HG03457 (cell line): ENCODE measurements around the gene NUDCD3.
"Not testable (repeated sequence)": the region's sequence is repeated elsewhere in the genome, so short reads cannot be mapped to it uniquely, and the experiment has no call there.

Experiments used
- ATAC-seq: cut with Tn5 transposase; IDR thresholded peaks from one replicate; pipeline ENCODE4 v1.9.1; 2021; ENCODE audit warnings: moderate number of reproducible peaks; ENCODE audit not compliant: unreplicated experiment

Gene NUDCD3

DNA sequence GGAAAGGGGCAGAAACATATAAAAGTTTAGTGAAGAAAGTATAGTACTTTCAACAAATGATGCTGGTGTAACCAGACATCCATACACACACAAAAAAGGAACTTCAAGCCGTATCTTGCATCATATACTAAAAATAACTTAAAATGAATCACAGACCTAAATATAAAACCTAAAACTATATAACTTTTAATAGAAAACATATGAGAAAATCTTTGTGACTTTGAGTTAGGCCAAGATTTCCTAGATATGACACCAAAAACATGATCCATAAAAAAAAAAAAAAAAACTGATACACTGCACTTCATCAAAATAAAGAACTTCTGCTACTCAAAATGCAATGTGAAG lies 40.9 kb downstream of the NUDCD3 start:
- ATAC-seq: no peak

DNA sequence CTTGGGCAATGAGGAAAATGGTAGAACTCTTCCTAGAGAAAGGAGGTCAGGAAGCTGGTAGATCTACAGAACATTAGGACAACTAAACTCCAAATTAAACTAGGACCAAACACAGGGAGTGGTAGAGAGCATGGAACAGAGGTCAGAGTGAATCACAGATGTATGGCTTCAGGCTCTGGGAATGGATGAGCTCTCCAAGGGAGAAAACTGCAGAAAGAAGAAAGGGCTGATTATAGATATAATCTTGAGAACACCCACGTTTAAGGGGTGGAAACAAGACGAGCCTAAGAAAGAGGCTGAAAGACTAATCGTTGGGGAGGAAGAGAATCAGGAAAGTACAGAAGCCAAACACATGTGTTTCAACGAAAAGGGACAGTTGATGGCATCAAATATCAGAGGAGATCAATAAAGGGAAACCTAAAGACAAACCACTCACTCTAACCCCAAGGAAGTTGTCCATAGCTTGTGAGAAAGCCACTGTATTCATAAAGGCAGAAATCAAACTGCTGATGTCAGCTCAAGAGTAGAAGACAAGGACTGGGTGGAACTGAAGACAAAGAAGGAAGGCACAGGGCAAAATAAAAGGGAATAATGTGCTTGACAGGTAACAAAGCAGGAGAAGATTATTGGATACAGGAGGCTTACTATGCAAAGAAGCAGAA lies 41.4 kb downstream of the NUDCD3 start:
- no peak for ATAC-seq

DNA sequence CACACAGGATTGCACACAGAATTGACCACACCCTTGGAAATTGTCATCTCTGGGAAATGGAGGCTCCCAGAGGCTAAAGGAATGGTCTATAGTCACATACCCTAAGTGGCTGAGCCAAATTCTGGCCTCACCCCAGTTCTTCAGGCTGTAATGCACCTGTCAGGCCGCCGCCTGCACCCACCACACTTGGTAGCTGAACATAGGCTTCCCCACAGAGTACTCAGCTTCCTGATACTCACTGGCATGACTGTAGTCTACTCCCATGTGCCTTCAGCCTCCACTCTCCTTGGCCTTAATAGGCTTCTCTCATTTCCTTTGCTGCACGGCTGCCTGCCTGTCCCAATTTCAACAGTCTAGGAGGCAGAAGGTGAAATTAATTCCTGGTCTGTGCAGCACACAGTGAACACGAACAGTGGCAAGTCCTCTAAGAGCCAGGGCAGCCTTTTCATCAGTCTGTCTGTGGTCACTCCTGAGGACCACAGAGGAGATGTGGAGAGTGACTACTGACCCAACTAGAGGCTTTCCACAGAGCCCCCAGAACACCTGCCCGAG lies 42.5 kb downstream of the NUDCD3 start:
- ATAC-seq: no peak

DNA sequence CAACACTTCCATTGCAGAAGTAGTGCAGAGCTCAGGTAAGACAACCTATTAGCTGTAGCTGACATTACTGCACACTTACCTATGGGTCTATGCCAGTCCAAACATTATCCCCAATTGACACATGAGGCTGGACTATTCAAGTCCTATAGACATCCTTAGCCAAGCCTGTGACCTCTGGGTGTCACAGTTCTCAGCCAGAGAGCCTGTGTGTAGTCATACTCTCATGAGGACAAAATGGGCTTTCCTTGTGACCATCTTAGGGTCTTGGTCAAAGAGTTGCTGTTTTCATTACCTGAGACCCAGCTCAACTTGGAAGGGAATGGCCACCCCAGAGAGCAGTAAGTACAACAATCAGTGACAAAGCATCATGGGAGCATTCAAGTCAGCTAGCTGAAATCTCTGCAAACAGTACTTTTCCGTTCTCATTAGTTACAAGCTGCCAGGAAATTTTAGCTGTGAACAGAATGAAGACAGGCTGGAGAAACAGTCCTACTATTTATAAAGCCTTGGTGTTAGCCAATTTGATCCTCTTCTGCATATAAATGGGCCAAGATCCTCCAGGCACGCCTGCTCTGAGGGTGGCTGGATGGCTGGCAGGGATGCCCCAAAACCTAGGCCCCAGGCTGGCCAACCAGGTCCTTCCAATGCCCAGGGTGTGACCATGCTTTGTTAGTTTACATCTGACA lies 44.3 kb downstream of the NUDCD3 start:
- ATAC-seq: no peak

DNA sequence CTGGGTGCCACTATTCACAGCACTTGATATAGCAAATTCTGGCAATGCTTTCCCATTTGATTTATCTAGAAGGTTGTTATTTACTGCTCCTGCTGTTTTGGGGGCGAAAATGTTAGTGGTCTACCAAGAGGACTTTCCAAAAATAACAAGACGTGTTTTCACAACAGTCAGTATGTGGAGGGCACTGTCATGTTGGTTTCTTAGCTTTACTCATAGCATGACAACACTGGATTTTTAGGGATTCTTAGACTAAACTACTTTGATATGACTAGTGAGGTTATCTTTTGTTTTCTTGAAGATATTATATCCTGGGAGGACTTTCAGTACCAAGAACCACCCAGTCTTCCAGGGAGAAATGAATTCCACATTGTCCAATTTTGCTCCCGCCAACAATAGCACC lies 49.4 kb downstream of the NUDCD3 start:
- no peak for ATAC-seq

DNA sequence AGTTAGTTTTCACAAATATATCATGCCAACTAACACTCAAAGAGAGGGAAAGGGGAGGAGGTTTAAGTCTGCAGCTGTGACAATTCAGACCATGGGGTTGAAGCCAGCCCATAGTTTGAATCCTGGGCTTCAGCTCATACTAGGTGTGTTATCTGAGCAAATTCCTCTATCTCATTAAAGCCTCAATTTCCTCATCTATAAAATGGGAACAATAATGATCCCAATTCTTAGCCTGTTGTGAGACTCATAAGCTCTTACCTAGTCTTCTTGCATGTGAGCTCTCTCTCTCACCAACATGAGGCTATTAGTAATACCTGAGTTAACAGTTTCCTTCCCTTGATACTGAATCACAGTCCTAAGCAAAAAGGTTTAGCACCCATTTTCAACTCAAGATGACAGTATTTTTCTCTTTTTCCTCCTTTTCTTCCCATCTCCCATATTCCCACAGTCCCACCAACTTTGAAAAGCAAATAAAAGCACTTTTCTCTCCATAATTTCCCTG lies 49.8 kb downstream of the NUDCD3 start:
- no peak for ATAC-seq

DNA sequence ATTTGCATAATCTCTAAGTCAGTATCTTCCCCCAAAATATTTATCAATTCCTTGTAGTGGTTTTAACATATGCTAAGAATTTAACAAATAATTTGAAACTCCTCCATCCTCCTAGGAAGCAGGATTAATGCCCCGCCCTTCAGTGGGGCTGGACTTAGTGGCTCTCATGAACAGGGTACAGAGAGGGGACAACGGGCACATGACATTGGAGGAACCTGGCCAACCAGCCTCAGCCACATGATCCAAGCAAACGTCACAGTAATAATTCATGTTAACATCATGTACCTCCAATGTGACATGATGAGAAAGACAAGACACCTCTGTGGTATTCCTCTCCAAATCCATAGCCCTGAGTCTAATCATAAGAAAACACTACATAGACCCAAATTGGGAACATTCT lies 50.5 kb downstream of the NUDCD3 start:
- ATAC-seq: no peak

DNA sequence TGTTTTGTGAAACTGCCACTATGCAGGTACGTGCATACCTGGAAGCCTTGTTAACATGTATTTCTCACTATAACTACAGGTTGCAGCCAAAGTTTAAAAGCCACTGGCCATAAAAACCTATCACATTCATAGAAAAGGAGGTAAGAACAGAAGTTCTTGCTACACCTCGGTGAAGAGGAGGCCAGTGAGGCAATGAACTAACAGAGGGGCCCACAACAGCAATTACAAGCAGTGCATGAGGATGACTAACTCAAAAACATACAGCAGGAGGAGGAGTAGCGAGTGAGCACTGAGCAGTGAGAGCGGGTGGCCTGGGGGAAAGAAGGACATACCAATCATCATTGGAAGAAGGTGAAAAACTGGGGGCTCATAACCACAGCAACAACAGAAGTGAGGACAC lies 51.6 kb downstream of the NUDCD3 start:
- ATAC-seq: no peak

DNA sequence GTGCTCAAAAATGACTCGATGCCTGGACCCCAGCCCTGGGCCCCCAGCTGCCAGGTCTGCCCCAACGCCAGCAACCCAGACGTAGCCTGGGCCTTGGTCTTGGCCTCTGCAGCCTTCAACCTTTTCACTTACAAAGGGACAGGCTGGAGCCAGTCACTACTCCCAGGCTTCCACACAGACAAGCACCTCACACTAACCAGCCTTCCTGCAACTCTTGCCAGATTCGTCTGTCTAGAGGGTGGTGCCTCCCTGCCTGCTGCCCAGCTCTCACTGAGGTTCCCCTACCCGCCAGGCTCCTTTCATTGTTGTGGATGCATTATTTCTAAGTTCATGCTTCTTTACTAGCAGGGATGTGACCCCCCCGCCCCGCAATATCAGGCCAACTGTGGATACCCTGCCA lies 56.3 kb downstream of the NUDCD3 start:
- no peak for ATAC-seq

DNA sequence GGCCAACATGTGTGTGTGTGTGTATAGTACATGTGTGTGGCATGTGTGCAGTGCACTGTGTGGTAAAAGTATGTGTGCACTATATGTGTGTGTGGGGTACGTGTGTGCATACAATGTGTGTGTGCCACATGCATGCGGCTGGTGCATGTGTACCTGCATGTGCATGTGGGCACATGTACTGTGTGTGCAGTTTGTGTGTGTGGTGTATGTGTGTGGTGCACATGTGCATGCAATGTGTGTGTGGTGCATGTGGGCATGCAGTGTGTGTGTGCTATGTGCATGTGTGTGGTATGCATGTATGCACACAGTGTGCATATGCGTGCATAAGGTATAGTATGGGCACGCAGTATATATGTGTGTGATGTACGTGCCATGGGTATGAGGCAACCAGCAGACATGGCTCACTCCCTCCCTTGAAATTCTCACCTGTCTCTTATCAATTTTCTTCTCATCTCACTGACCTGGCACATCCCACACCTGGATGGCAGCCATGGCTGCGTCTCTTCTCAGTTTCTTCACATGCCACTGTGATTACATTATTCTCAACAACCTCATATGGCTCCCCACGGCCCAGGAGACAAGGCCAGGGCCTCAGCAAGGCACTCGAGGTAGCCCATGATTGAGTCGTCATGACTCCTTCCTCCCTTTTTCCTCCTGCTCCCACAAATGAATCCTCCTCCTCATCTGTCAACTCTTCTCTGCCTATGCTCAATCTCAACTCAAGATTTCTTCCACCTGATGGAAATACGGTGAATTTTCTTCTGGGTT lies 57.0 kb downstream of the NUDCD3 start:
- ATAC-seq: no peak

DNA sequence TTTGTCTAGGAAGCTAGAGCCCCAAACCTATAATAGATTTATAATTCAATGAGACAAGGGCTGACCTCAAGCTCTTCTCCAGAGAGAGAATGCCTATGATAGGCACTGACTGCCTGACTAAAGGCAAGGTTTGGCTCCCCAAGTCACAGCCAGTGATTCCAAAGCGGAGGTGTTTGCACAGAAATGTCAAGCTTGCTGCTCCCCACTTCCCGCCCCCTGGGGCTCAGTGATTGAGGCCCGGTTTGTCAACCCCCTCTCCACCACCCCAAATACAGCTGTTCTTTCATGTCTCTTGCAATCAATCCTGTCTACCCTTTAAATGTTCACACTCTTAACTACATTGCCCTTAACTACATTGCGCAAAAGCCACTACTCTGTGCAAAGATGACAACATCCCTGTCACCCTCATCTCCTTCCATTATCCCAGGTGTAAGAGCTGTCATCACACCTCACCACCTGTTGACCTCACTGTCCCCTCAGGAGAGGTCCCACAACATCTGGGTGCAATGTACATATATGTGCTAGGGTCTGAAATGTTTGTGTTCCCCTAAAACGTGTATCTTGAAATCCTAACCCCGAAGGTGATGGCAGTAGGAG lies 58.0 kb downstream of the NUDCD3 start:
- no peak for ATAC-seq

DNA sequence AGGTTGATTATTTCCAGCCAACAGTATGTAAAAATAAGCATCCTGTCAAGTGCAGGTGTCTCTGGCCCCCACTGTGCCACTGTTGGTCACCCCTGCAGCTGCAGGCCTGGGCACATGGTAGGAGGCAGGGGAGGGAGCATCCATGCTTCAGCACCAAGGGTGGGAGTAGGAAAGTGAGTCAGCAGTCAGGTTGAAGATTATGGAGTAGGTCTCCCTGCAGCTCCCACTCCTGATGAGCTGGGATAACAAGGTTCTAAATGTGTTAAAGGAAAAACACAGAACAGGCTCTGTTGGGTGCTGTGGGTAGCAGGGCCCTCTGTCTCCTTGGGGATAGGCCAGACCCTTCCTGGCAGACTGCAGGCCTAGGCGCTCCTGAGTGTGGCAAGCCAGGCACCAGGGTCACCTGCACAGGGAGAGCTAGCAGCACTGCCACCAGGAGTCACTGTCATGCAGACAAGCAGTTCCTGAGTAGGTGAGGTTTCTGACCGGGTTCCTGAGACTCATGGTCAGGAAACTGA lies 59.3 kb downstream of the NUDCD3 start:
- ATAC-seq: no peak

DNA sequence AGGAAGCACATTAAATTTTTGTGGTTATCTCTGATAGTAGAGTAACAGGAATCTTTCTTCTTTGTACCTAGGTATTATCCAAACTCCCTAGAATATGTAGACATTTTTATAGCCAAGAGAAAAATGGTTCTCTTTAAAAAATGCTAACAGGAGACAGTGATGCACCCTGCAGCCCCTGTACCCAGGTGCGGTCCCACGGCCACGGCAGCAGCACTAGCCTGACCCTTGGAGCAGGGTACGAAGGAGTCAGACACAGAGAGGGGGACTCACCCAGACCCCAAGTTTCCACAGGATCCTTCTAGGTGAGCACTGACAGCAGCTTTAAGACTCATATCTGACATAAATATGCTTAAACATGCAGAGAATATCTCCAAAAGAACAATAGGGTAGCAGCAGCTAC lies 60.4 kb downstream of the NUDCD3 start:
- ATAC-seq: no peak

DNA sequence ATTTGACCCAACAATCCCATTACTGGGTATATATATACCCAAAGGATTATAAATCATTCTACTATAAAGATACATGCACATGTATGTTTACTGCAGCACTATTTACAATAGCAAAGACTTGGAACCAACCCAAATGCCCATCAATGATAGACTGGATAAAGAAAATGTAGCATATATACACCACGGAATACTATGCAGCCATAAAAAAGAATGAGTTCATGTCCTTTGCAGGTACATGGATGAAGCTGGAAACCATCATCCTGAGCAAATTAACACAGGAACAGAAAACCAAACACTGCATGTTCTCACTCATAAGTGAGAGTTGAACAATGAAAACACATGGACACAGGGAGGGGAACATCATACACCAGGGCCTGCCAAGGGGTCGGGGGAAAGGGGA lies 65.7 kb downstream of the NUDCD3 start:
- ATAC-seq: not testable (repeated sequence)

DNA sequence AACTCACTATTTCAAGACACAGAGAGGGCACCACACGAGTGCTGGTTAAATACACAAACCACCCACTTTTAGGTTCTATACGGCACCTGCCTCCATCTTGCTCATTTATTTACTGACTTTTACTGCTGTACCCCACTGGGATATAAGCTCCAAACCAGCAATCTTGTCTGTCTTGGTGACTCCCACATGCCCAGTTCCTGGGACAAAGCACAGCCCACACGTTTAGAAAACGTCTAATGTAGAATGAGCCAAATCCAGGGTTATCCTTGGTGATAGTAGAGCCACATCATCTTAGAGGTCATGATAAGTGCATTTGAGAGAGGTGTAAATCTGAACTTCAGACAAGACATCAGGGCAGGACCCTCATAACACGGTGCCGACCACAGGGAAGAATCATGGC lies 73.5 kb downstream of the NUDCD3 start:
- ATAC-seq: no peak

DNA sequence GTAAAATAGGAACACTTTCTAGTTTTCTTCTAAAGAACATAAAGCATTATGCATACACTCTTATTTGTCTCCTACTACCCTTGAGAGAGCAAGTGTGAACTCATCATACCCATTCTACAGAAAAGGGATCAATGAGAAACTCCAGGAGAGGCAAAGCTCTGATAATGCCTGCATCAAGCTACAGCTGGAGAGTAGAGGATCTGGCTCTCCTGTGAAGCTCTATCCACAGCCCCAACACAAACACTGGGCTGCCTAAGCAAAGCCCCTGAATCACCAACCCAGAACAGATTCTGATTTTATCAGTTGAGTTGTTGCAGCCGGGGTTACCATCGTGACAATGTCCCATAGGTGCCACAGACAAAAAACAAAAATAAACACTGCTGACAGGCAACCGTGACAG lies 74.9 kb downstream of the NUDCD3 start:
- no peak for ATAC-seq

DNA sequence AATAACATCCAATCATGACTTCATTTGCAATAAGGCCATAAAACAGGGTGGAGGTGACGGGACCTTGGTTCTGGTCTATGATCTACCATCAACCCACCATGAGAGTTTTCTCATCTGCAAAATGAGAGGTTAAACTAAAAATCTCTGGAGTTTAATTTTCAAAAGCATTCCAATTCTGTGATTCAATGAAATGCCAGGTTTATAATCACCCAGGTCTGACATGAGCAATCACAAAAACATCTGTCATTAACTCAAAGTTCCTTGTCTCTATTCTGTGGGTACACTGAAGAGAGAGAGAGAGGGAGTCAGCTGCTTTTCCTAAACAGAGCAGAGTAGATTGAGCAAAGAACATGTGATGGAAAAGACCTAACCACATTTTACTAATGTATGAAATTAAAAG lies 75.4 kb downstream of the NUDCD3 start:
- ATAC-seq: no peak

DNA sequence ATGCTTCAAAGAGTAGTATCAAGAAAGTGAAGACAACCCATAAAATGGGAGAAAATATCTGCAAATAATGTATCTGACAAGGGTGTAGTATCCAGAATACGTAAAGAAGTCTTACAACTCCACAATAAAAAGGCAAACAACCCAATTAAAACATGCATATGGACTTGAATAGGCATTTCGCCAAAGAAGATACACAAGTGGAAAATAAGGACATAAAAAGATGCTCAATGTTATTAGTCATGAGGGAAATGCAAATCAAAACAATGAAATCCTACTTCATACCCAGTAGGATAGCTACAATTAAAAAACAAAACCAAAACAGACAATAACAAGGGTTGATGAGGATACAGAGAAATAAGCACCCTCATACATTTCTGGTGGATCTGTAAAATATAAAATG lies 79.2 kb downstream of the NUDCD3 start:
- no peak for ATAC-seq

DNA sequence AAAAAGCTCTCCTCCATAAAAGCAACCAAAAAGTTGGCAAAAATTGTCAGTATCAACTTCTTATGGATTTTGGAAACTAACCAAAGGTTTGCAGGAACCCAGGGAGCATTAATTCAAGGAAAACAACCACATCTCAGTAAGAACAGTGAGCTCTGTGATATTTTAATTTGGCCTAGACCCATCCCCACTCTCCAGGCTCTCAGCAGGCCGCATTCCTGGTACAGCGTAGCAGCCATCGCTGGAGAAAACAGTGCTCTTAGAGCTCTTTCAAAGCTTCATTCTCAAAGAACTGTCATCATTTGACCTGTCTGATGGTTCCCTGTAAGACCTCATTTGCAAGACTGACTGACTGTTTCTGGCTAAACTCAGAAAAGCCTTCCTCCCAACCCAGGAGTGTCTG lies 81.9 kb downstream of the NUDCD3 start:
- no peak for ATAC-seq

DNA sequence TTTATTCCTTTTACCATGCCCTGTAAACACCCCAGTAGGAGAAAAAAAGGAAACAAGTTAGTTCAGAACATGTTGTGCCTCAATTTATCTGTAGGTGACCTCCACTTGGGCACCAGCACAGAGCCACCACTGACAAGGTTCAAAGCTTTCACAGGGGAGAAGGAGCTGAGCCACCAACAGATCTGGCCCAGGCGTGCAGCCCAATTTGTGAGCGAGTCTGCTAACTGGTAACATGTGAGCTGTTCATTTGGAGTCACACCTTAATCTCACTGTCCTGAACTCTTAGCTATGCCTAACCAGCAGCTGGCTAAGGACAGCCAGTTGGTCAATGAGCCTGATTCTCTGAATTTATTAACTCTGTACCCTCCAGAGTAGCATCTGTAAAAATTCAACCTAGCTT lies 86.7 kb downstream of the NUDCD3 start:
- no peak for ATAC-seq

DNA sequence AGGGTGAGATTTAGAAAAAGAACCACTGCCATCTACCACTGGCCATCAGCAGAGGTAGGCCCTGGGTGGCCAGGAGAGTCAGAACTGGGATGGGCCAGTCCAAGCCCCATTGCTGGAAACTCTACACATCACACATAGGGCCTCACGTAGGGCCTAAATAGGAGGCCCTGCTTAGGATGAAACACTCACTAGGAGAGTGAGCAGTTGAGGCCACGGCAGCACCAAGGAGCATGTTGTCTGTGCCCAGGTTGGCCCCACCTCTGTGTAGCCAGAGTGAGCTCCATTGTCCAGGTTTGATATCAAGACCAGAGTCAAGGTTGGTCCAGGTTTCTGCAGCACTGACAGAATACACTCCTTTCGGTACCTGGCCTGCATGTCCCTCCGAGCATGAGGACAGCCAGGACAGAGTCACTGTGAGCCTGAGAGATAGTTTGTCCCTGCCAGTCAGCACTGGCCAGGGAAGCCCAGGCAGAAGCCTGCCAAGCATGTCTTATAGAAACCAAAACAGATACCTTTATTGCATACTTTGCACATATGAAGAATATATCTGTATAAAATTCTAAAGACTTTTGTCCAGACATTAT lies 87.2 kb downstream of the NUDCD3 start:
- ATAC-seq: no peak
